Dermis microvascular lymphatic vessel endothelial cell (primary cell): ENCODE data around the gene CHN2. TPM values are rescaled to one million over a fixed set of nuclear protein-coding genes. Genes with fewer than 3 reads are reported as not detected.

Experiments used
- DNase-seq, 2 donors: peaks; one replicate each; pipeline versions ENCODE4 v3.0.0 to v3.0.0-alpha.2; 2010; ENCODE audit warnings: low read depth in 2 of 2
- total RNA-seq: library from RNA; depleted of rRNA; stranded (reverse); fragments of >200 nt; gene quantifications from 2 replicates; pipeline ENCODE4 v1.2.1, GENCODE V29; 2014

CHN2 gene
- total RNA-seq, 1 donor from 2014 or later = 0.90 TPM

DNA sequence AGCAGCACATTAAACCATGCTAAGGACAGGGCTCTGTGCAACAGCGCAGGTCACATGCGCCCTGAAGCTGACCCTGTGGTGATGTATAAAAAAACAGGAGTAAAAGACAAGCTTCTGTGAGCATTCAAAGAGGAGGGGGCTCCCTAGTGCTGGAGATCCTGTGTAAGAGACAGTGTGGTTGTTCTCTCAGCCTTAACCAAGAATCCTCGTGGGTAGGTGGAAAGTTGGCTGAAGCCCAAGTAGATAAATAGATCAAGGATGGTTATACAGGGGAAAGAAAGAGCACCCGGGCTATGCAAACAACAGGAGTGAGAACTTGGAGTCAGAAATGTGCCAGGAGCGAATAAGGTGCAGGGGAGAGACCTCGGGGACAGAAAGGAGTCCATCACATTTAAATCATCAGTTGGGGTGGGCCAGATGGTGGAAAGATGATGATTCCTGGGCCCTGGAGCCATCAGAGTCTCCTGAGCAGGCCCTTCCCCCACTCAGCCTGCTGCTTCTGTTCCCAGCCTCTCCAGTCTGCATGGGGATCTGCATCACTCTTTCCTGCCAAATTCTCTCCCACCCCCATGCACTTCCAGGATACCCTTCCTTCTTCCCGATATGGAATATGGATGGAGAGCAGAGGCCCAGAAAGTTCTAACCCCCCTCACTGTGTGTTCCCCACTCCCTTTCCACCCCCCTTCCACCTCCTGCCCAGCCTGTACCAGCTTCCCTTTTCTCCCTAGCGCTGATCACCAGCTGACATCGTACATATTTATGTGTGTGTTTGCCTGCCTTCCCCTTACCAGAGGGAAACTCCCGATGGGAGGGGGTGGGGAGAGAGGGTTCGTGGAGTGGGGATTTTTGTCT lies 291.0 kb downstream of the CHN2 start:
- no peak for DNase-seq

GRCh38 chr7:29486191-29486700 lies 291.7 kb downstream of the CHN2 start:
- no peak for DNase-seq

GRCh38 chr7:29487424-29487823 lies 292.8 kb downstream of the CHN2 start:
- DNase-seq = no peak

- DNase-seq = no peak
These were observed 293.8 kb downstream of the CHN2 start for GRCh38 chr7:29488203-29488970.

DNA sequence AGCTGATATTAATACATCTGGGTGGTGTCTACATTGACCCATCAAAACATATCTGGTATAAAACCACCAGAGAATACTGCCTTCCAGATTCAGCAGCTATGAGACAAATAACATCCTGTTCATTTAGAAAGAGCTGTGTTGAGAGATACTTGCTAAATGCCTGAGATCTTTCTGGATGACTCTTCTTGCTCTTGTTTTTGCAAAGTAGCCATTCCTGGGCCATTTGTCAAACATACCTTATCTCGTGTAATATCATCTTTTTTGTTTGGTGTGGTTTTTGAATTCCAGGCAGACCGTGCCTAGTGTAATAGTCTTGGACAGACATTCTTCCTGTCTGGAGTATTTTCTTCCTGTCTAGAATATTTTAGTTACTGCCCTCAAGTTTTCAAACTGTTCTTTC lies 294.4 kb downstream of the CHN2 start:
- peak in 1 of 2 donors; percentile 82 for DNase-seq

DNA sequence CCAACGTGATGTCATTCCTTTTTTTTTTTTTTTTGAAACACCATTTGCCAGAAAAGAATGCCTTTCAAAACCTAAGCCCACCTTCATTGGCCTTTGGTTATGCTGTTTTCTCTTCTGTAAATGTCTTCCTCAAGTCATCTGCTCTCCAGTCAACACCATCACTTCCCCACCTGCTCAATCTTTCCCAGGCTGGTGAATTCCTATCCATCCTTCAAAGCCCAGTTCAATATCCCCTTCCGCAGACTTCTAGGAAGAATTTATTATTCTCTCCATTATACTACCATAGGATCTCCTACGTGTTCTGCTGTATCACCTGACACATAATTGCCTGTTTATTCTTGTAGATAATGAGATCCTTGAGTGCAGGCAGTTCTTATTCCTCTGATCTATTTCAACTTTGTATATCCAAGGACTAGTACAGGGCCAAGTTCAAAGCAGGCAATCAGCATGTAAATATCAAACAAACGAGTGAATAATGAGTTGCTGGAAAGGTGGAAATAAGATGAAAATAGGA lies 295.6 kb downstream of the CHN2 start:
- DNase-seq = no peak

GRCh38 chr7:29494350-29494749 lies 299.8 kb downstream of the CHN2 start:
- DNase-seq = no peak

- DNase-seq = no peak
These were observed 301.1 kb downstream of the CHN2 start for GRCh38 chr7:29495653-29496052.

DNA sequence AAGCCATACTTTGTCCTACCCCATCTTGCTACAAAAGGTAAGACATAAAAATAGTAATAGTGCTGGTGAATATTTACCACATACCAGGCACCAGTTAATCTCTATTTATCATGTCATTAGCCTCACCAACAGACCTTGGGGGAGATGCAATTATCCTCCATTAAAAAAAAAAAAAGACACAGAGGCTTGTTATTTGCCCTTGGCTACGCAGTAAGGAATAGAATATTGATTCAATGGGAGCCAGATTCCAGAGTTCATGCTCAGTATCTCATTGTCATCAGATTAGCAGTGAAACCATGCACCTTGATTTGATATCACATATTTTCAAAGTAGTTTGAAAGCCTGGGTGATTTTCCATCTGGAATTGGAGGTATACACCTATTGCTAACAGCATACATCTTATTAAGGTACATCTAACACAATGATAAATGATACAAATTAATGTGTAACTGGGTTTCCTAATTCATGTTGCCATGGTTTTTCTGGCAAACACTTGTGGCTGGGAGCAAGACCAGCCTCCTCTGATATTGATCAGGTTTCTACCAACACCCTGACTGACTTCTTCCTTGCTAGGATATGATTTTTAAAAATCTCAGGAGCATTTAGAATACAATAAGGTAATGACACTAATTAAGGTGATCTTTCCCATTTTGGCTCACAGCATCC lies 301.9 kb downstream of the CHN2 start:
- no peak for DNase-seq

DNA sequence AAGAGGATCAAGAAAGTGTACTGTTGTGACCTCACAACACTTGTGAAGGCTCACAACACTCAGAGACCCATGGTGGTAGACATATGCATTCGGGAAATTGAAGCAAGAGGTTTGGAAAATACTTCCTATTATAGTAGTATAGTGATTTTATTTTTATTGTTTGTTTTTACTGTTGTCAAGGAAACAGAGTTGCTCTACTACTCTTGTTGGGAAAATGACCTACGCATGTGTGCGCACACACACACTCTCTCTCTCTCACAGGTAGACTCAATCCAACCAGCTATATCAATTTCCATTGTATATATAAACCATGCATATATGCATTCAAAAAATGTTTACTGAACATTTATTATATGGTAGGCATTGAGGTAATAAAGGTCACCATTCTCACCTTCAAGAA lies 305.4 kb downstream of the CHN2 start:
- DNase-seq = no peak

GRCh38 chr7:29500719-29501118 lies 306.1 kb downstream of the CHN2 start:
- peak in 1 of 2 donors; percentile 51 for DNase-seq

GRCh38 chr7:29502133-29502532 lies 307.6 kb downstream of the CHN2 start:
- no peak for DNase-seq

DNA sequence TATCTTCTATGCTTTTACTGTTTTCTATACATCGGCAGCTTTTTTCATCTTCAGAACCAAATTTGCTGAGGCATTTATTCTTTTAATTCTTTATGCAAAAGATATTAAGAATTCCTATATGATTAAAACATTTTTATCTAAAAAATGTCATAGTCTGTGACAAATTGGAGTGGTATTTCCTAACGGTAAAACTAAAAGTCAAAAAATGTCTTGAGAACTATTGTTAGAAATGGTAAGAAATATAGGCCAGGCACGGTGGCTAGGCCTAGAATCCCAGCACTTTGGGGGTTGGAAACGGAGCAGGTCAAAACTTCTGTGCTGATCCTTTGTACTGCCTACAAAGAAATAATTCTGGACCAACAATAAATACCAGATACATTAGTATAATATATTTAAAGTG lies 311.4 kb downstream of the CHN2 start:
- no peak for DNase-seq

DNA sequence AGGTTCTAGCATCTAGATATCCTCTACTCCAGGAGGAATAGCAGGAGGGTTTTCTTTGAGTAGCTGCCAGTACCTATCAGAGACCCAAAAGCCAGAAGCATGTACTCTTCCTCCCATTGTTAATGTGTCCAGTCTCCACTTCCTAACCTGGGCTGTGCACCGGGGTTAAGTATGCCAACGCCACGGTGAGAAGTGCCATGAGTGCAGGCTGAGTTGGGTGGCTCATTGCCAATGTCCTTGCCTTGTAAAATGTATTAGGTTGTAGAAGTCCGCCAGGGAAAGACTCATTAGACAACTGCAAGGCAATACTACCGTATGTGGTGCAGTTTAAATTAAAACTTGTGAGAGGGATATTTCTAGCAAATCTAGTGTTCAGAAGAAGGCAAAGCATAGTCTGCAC lies 314.0 kb downstream of the CHN2 start:
- DNase-seq = peak in 1 of 2 donors; percentile 36

GRCh38 chr7:29510028-29510427 lies 315.5 kb downstream of the CHN2 start:
- DNase-seq = no peak

DNA sequence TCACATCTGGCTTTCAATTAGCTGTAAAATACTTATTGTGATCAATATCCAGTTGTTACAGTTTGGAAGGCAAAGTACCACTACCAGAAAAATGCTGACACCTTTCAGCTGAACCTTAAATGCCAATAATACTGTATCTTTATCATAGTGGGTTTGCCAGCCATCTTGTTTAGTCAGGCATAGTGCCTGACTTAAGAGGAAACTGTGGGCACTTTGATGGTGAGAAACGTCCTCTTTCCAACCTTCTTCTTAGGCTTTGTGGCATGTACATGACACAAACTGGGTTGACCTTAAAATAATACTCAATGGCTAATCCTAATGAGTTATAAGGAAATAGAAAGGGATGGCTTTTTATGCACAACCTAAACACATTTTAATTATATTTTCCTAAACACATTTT lies 316.8 kb downstream of the CHN2 start:
- DNase-seq = no peak

- no peak for DNase-seq
These were observed 317.3 kb downstream of the CHN2 start for GRCh38 chr7:29511851-29512250.

DNA sequence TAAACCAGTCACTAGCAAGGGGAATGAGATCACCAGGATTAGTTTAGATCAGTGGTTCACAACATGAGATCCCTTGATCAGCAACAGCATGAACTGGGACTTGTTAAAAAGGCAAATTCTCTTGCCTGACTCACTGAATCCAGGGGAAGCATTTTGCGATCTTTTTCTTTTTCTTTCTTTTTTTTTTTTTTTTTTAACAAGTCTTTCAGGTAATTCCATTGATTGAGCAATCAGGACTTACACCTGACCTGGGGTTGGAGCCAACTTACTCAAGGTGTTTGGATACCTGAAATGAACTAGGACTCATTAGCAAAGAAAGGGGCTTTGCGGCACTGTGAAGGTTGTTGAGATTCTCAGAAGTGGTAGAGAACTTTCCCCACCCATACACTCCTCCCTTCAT lies 321.9 kb downstream of the CHN2 start:
- no peak for DNase-seq

DNA sequence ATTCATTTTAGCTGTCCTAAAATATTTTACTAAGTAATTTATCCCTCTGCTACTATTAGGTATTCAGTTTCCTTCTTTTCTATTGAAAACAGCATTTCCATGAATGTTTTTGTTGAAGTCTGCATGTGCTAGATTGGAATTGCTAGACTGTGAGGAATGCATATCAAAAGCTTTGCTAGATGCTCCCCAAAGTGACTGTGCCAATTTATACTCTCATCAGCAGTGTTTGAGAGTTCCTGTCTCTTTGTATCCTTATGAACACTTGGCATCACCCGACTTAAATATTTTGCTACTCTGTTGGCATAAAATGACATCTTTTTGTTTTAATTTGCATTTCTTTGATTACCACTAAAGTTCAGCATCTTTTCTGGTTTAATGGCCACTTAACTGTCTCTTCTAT lies 324.0 kb downstream of the CHN2 start:
- no peak for DNase-seq

DNA sequence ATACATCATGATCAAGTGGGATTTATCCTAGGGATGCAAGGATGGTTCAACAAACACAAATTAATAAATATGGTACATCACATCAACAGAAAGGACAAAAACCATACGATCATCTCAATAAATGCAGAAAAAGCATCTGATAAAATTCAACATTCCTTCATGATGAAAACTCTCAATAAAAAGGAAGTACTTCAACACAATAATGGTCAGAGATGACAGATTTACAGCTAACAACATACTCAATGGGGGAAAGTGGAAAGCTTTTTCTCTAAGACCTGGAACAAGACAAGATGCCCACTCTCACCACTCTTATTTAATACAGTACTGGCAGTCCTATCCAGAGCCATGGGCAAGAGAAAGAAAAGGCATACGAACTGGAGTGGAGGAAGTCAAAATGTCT lies 329.2 kb downstream of the CHN2 start:
- peak in 1 of 2 donors; percentile 58 for DNase-seq

GRCh38 chr7:29527505-29528108 lies 333.0 kb downstream of the CHN2 start:
- DNase-seq = no peak
